Measurements from ENCODE around the gene MTMR3.

Gene MTMR3

DNA sequence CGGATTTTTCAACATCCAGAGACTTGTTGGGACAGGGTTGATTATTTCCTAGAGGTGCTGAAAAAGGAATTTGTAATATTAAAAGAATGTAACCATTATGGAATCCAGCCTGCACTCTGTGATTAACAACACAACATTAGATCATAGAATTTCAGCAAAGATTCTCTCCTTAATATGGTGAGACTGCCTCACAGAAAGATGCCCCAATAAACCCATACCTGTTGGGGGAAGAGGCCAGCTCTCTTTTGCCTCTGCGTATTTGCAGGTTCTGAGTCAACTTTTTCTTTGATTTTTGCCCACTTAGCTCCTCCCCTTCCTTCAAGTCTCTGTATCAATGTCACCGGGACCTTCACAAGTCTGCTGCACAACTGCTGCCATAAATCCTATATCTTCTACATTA, 12.4 kb upstream of the MTMR3 start:
- DNase-seq (ENCODE audit: low read depth) = no peak

DNA sequence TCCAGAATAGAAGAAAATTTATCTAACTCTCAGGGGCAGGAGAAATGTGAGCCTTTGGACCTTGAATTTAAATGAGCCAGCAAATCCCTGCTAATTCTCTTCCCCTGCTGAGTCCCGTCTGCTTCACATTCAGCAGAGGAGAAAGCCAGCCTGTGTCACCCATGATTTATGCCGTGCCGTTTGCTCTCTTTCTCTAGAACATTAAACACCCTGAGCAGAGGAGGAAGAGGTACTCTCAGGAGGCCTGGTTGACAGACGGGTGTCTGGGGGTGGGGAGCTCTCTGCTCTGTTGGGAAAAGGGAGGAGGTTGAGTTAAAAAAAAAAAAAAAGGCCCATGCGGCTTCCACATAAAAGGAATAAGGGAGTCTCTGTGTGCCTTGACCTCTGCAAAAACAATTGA, 11.3 kb upstream of the MTMR3 start:
- DNase-seq (ENCODE audit: low read depth) = no peak

DNA sequence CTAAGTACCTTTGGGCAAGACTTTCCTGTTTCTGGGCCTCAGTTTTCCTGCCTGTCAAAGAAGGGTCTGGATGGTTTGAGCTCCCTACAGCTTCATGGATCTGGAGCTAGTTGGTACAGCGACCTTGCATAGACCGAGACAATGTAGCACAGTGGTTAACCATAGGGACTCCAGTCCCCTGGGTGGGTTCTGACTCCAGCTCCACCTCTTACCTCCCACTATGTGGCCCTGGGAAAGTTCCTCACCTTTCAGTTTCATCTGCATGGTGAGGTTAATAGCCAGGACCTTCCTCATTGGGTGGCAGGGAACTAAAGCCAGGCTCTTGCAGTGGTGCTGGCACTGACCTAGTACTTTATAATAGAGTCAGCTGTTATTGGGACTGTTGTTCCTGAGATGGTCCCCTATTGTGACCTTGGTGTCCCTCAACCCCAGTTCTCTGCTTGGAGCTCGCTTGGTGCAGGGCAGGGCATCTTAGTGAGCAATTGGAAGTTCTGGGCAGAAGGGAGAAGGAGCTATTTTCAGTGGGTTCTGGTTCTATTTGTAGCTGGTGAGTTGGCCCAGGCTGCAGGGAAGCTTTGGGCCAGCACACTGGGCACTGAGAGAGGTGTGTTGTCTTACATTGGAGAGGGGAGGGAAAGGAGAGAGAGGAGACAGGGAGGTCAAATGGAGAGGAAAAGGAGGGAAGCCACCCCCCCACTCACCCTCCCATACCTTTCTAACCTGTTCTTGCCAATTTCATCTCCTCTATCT, 10.7 kb upstream of the MTMR3 start:
- DNase-seq (ENCODE audit: low read depth) = no peak

DNA sequence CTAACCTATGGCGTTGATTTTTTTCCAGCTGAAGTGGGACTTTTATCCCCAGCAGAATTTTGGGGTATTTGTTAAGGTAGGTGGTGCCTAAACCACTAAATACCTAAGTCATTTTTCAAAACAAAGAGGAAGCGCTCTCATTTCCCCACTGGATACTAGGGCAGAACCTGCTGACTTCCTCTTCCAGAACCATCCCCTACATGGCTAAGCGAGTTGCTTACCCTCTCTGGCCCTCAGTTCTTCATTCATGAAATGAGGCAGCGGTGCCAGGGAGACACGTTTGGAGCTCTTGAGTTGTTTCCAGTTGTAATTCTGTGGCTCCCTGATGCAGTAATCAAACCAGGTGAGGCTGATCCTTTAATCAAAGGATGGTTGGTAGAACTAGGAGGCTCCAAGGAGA, 10.0 kb upstream of the MTMR3 start:
- DNase-seq (ENCODE audit: low read depth) = no peak

DNA sequence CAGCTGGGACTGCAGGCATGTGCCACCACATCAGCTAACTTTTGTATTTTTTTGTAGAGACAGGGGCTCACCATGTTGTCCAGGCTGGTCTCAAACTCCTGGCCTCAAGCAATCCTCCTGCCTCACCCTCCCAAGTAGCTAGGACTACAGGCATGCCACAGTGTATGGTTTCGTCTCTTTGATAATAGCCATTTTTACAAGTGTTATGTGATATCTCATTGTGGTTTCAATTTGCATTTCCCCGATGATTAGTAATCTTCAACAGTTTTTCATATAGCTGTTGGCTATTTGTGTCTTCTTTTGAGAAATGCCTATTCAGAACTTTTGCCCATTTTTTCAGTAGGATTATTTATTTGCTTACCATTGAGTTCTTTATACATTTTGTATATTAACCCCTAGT, 9.0 kb upstream of the MTMR3 start:
- no peak for DNase-seq (ENCODE audit: low read depth)

DNA sequence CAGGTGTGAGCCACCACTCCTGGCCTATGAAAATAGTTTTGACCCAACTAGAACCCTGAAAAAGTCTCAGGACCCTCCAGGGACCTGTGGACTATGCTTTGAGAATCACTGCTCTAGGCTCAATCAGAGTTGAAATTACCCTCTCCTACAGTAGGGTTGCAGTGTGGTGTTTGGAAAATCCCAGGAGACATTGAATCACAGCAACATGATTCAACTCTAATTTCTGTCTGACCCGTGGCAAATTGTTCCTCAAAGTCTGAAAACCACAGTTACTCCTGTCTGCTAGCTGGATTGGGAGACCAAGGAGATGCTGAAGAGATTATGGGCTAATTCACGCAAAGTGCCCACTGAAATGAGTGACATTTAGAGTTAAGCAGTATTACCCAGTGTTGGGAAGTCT, 5.4 kb upstream of the MTMR3 start:
- DNase-seq (ENCODE audit: low read depth) = no peak

DNA sequence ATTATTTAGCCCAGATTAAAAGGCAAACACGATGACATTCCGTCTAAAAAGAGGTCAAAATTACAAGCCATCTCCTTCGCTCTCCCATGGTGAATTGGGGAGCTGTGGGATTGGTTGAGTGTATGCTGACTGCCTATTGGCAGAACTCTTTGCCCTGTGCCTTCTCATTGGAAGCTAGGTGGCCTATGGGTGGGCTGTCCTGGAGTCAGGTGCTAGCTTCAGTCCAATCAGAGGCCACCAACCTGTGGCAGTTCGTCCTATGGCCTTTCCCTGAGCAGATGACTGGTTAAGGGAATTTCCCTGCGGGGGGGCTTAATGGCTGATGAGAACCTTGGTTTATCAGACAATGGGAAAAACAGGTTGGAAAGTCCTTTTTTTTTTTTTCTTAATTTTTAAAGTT, 3.2 kb upstream of the MTMR3 start:
- DNase-seq (ENCODE audit: low read depth) = no peak

DNA sequence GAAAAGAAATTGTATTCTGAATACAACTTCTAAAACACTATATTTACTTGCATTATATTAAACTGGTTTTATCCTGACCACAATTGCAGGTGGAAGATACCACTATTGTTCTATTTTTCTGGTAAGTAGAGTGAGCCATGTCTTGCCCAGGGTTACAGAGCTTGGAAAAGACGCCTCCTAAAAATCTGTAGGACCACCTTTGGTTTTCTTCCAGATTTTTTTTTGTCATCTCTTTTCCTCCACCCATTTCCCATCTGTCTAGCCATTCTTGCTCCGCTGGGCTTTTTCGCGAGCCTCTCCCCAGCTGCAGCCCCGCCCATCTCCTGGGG, 294 bp upstream of the MTMR3 start:
- DNase-seq (ENCODE audit: low read depth) = no peak

DNA sequence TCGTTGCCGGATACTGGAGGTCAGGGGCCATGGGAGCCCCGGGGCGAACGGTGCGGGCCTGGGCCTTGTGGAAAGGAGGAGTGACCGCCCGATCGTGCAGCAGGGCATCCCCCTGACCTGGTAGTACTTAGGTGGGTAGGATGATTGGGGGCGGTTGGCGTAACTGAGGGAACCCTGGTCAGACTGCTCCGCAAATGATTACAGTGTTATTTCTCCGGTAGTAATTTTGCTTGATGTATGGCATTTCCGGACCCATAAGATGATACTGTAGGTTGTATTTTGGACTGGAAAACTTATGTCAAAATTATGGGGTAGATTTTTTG, 762 bp downstream of the MTMR3 start:
- DNase-seq (ENCODE audit: low read depth) = no peak

DNA sequence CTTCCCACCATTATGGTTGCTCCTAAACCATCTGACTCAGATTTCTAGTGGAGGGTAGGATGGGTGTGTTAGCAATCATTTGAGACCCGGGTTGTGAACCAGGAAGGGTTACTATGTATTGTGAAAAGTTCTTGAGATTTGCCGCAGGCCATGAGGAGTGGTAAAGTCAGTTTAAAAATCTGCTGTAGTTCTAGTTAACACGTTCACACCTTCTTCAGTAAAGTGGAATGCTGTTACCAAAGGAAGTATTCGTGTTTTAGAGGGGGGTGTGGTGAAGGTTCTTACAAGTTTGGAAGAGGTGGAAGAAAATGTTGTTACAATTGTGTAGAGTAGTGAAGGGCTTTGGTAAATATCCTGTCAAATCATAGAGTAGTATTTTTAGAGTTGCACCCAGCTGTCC, 2.6 kb downstream of the MTMR3 start:
- no peak for DNase-seq (ENCODE audit: low read depth)

DNA sequence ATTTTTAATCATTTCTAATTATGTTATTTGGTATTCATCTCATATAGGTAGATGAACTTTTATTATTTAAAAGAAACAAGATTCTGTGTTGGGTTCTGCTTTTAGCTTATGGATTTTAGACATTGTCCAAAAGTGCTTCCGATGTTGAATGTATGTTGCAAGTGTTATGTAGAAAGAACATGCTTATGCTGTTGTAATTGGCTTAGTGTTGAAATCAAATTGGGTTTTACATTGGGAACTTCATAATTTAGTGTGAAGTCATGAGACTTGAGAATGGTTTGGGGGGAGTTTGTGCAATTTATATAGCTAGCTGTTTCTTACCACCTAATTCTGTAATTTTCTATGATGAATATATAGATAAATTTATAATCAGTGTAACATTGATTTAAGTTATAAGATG, 3.6 kb downstream of the MTMR3 start:
- no peak for DNase-seq (ENCODE audit: low read depth)

DNA sequence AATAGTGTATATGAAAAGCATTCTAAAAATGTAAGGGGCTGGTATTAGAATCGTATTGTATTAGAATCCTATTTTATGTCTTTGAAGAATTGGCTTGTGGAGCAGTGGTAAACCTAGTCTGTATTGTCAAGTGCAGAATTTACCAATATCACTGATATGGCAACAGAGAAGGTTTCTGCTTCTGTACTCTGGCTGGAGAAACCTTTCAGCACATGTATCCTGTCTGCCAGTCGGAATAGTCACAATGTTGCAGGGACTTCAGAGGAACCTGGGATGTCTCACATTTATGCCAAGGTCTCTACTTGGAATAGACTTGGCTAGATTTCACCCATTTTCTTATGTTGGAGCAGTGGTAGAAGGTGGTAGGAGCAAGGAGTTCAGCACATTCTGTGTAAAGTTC, 4.4 kb downstream of the MTMR3 start:
- DNase-seq (ENCODE audit: low read depth) = no peak

DNA sequence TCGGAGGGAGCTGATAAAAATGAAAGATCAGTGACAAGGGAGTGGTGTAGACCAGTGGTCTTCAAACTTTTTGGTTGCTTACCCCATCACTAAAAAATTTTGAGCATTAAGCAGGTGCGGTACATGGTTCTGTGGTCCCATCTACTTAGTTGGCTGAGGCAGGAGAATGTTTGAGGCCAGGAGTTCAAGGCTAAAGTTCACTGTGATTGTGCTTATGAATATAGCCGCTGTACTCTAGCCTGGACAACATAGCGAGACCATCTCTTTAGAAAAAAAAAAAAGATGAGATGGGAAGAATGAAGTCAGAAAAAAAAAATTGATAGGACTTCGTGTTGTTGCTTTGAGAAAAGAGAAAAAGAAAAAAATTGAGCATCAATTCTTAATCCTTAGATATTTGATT, 7.8 kb downstream of the MTMR3 start:
- no peak for DNase-seq (ENCODE audit: low read depth)

DNA sequence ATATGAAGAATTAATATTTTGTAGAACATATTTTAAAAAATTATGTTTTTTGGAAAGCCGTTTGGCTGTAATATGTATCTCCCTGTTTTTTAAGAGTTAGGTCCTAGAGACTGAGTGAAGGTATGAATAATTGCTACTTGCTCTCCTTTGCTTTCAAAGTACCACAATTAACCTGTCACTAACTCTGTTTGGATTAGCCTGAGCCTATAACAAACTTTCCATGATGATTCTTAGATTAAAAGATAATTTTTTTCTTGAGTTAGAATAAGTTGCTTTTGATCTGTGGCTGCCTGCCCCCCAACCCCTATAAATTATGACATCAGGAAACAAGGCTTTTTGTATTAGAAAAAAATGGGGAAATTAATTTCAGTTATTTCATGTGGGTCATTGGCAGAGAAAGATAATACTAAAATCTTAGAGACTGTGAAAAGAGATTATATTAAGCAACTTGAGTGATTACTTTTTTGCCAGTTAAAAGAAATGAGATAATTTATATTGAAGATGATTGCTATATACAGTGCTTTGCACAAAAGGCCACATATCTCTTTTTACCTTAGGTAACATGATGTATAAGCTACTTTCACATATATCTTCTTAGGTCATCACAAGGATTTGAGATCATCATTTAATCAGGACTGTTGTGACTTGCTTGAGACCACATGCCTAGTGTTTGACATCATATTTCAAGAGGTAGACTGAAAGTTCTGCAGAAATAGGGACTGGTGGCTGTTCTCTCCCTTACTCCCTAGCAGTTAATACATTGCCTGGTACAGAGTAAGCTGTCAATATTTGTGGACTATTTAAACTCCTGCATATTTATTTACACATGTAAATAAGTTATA, 9.6 kb downstream of the MTMR3 start:
- no peak for DNase-seq (ENCODE audit: low read depth)

DNA sequence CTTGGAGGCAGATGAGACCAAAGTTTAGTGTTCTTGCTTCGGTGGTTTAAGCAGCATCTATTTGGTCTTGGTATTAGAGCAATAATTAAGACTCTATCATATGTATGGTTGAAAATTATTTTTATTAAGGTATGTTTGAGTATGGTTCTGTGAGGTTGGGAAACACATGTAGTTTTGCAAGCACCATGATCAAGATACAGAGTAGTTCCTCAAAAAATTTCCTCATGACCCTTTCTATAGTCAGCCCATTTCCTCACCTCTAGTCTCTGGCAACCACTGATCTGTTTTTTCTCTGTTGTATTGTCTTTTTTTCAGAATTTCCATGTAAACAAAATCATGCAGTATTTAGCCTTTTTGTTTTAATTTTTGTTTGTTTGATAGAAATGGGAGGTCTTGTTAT, 18.4 kb downstream of the MTMR3 start:
- no peak for DNase-seq (ENCODE audit: low read depth)

DNA sequence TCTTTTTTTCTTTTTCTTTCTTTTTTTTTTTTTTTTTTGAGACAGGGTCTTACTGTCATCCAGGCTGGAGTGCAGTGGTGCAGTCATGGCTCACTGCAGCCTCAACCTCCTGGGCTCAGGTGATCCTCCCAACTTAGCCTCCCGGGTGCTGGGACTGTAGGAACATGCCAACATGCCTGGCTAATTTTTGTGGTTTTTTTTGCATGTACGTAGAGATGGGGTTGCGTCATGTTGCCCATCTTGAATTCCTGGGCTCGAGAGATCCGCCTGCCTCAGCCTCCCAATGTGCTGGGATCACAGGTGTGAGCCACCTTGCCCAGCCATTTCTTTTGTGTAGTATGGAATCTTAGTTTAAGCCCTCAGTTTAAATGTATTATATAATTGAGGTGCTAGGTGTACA, 20.4 kb downstream of the MTMR3 start:
- DNase-seq (ENCODE audit: low read depth) = no peak

DNA sequence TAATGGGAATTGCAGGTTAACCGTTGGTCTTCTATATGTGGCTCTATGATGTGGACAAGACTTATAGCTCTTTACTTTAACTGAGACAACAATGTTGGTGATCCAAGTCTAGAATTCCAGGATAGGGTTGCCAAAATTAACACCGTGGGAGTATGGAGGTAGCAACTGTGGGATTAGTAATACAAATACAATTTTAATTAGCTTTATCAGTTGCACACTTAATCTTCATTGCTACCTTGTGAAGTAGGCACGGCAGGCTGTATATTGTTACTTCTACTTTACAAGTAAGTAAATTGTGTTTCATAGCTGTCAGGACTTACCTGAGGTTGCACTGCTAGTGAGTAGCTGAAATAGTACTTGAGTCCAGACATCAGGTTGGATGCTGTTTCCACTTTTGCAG, 21.0 kb downstream of the MTMR3 start:
- DNase-seq (ENCODE audit: low read depth) = no peak

DNA sequence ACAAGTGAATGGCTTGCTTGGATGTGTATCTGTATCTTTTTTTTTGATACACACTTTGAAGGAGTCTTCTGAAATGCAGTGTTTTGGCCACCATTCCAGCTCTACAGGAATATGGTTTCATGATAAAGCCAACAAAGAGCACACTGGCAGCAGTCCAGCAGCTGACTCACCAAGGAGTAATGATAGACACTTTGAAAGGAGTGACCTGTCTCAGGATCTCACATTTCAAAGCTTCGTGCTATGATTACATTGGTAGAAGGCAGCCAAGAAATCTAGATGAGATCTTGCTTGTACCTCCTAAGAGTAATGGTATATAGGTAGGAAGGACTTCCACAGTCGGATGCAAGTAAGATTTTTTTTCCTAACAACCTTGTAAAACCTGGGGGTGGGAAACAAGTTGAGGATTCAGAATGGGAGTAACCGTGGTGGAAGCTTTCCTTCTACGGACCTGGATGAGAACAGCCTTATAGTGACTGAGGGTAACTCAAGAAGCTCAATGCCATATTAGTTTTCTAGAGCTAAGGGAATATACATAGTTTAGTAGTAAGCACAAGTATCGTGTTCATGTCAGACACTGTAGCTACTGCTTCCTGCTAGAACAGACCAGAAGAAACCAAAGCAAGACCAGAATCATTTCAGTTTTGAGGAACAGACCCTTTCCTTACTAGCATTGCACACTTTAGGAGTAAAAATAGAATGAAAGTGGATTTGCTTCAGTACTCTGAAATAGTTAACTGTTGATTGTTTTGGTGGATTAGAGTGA, 25.0 kb downstream of the MTMR3 start:
- DNase-seq (ENCODE audit: low read depth) = no peak

DNA sequence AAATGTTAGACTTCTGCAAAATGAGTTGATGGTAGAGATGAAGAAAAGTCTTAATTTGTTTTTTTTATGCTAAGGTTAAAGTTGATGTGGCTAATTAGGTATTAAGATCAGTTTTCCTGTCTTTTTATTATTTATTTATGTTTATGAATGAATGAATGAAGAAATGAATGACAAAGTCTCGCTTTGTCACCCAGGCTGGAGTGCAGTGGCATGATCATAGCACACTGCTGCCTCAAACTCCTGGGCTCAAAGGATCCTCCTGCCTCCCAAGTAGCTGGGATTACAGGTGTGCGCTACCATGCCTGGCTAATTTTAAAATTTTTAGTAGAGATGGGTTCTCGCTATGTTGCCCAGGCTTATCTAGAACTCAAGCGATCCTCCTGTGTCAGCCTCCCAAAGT, 29.2 kb downstream of the MTMR3 start:
- no peak for DNase-seq (ENCODE audit: low read depth)

DNA sequence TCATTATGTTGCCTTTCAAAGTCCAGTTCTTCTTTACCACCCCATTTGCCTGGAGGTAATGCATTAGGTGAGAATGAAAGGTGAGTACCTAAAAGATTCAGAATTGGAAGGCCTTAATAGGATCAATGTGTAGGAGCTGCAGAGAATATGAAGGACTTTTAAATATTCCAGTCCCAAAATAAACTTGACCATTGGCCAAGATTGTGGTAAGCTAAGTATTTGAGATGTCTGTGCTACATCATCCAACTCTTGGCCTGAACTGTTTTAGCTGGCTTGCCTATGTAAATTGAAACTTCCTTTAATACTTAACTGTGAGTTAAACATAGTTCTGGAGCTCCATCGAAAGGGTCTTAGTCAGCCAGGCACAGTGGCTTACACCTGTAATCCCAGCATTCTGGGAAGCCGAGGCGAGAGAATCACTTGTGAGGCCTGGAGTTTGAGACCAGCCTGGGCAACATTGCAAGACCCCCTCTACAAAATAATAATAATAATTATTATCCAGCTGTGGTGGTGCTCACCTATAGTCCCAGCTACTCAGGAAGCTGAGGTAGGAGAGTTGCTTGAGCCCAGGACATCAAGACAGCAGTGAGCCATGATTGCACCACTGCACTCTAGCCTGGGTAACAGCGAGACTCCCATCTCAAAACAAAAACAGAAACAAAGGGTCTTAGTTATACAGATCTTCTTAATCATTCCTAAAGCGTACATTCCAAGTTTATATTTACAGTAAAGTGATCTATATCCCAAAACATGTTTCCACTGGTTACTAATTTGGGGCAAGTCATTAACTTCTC, 29.8 kb downstream of the MTMR3 start:
- DNase-seq (ENCODE audit: low read depth) = no peak

DNA sequence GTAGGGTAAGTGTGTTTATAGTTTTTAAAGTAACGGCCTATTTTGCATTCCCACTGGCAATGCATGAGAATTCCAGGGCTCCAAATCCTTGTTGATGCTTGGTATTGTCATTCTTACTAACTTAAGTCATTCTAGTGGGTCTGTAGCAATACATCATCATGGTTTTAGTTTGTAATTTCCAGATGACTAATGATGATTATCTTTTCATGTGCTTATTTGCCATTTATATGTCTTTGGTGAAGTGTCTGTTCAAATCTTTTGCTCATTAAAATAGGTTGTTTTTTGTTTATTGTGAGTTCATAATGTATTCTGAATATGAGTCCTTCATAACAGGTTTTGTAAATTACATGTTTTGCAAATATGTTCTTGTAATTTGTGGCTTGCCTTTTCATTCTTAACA, 31.2 kb downstream of the MTMR3 start:
- no peak for DNase-seq (ENCODE audit: low read depth)

DNA sequence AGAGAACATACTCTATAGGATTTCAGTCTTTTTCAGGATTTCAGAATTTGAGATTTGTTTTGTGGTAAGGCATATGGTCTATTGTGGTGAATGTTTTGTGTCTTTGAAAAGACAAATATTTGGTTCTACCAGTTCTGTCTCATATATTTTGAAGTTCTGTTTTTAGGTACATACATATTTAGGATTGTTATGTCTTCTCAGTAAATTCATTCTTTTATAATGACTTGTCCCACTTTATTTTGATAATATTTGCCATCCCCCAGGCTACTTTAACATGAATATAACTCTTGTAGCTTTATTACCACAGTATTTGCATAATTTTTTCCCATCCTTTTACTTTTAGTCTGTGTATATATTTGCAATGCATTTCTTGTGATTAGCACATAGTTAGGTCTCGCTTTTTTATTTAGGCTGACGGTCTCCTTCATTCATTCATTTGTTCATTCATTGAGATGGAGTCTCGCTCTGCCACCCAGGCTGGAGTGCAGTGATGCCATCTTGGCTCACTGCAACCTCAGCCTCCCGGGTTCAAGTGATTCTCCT, 32.1 kb downstream of the MTMR3 start:
- DNase-seq (ENCODE audit: low read depth) = no peak
